Osteoblast (primary cell): ENCODE measurements around the gene OASL. TPM values are rescaled to one million over a fixed set of nuclear protein-coding genes. Genes with fewer than 3 reads are reported as not detected.

Experiments used
- DNase-seq: peaks from one replicate; pipeline ENCODE4 v3.0.0; 2011; ENCODE audit warnings: low spot score, mixed read lengths; ENCODE audit not compliant: insufficient read length; ENCODE audit errors: missing footprints
- H2AFZ ChIP-seq: 2 replicates; pipeline ENCODE4 v1.6.0; 2011; ENCODE audit warnings: mild to moderate bottlenecking, low read length
- H3K27ac ChIP-seq: 2 replicates; pipeline ENCODE4 v1.5.1; 2011; ENCODE audit warnings: mild to moderate bottlenecking, low read depth, low read length, moderate library complexity
- H3K27me3 ChIP-seq: 2 replicates; pipeline ENCODE4 v1.6.0; 2012; ENCODE audit warnings: mild to moderate bottlenecking, control low read depth, inconsistent platforms, low read length, moderate library complexity; ENCODE audit not compliant: insufficient read depth
- H3K36me3 ChIP-seq: 2 replicates; pipeline ENCODE4 v1.5.1; 2011; ENCODE audit warnings: mild to moderate bottlenecking, low read length, control low read depth, moderate library complexity; ENCODE audit not compliant: insufficient read depth
- H3K4me1 ChIP-seq: 2 replicates; pipeline ENCODE4 v1.5.1; 2011; ENCODE audit warnings: mild to moderate bottlenecking, low read length, control low read depth, moderate library complexity; ENCODE audit not compliant: insufficient read depth
- H3K4me2 ChIP-seq: 2 replicates; pipeline ENCODE4 v1.6.0; 2011; ENCODE audit warnings: mild to moderate bottlenecking, low read length; ENCODE audit not compliant: insufficient read depth
- H3K4me3 ChIP-seq: fragments of 200-600 bp; sonication (generic); 3 replicates; pipeline ENCODE4 v1.5.1; 2012; ENCODE audit warnings: mild to moderate bottlenecking, low read length, inconsistent platforms; ENCODE audit not compliant: insufficient read depth
- H3K79me2 ChIP-seq: 2 replicates; pipeline ENCODE4 v1.6.0; 2012; ENCODE audit warnings: mild to moderate bottlenecking, low read length, control low read depth, inconsistent platforms; ENCODE audit not compliant: insufficient read depth
- H3K9me3 ChIP-seq: 2 replicates; pipeline ENCODE4 v1.5.1; 2011; ENCODE audit warnings: low read depth, low read length, control low read depth
- H4K20me1 ChIP-seq: 2 replicates; pipeline ENCODE4 v1.6.0; 2012; ENCODE audit warnings: mild to moderate bottlenecking, low read length, control low read depth; ENCODE audit not compliant: insufficient read depth
- total RNA-seq: library from RNA; depleted of rRNA; stranded (reverse); fragments of >200 nt; gene quantifications from 2 replicates; pipeline ENCODE4 v1.2.3, GENCODE V29; 2012
- TF ChIP-seq, protein P1 (sequence below): IDR thresholded peaks from 2 replicates; pipeline ENCODE4 v1.5.1; 2011; ENCODE audit warnings: mild to moderate bottlenecking, low read depth, low read length, moderate library complexity; ENCODE audit errors: extremely low read depth

OASL gene
- total RNA-seq, 1 donor, result 0.72 TPM

DNA sequence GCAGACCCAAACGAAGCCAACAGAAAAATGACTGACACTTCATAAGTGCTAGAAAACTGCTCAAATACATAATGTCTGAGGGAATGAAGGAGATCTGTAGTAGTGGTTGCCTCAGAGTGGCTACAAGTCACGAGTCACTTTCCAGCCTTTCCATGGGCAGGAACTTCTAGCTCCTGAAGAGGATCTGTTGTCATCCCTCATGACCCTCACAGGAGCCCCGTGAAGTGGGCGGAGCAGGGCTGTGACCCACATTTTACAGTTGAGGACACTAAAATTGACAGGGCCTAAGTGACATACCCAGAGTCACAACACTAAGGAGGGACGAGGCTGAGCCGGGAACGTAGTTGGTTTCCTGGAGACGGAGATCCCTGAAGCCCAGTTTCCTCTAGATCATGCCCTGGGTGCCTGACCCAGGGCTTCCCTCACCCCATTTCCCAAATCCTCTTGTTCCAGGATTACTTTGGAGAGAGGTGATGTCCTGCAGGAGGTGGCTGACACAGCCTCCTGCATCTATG lies 47.8 kb upstream of the OASL start:
- no peak overlapping the region for H3K27ac ChIP-seq
- no peaks in the 10 kb centered on the region for H3K4me1 ChIP-seq
- TF ChIP-seq, protein P1, sequence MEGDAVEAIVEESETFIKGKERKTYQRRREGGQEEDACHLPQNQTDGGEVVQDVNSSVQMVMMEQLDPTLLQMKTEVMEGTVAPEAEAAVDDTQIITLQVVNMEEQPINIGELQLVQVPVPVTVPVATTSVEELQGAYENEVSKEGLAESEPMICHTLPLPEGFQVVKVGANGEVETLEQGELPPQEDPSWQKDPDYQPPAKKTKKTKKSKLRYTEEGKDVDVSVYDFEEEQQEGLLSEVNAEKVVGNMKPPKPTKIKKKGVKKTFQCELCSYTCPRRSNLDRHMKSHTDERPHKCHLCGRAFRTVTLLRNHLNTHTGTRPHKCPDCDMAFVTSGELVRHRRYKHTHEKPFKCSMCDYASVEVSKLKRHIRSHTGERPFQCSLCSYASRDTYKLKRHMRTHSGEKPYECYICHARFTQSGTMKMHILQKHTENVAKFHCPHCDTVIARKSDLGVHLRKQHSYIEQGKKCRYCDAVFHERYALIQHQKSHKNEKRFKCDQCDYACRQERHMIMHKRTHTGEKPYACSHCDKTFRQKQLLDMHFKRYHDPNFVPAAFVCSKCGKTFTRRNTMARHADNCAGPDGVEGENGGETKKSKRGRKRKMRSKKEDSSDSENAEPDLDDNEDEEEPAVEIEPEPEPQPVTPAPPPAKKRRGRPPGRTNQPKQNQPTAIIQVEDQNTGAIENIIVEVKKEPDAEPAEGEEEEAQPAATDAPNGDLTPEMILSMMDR, result no peak

DNA sequence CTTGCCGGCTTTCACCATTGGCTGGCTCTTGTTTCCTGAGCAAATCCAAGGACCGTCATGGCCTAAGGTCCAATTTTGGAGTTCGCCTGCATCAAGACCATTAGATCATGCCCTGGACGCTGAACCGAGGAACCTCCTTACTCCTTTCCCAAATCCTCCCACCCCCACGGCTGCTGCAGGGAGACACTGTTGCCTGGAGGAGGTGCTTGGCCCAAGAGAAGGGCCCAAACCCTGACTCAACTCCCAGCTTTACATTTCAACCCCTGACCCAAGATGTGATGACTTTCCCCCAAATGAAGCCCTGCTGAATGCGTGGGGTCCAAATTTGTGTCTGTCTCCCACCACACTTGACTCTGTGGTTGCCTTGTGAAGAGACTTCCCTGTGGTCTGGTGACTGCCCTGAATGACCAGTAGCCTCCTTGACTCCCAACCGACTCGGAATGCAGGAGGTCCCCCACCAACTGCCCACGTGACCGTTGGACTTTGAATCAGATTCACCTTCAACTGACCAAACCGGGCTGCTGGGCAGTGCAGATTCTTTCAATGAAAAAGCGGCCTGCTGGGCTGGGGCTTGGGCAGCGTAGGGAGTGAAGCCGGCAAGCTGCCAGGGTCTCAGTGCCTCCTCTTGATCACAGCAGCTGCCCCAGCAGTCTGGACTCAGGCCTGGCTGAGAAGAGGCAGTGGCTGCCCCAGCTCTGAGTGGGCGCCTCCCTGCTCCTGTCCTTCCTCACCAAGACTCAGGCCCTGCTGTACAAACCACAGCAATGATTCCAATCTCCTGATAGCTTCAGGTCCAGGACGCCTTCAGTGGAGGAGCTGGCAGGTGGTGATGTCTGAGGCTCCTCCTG lies 46.7 kb upstream of the OASL start:
- Histone ChIP-seq H3K27ac (no peak overlapping the region), H2AFZ (no peak overlapping the region), H3K79me2 (no peaks in the 10 kb centered on the region), H3K36me3 (no peaks in the 10 kb centered on the region), H3K27me3 (peaks cover 8% of the 10 kb centered on the region), H4K20me1 (no peaks in the 10 kb centered on the region), H3K4me3 (no peak overlapping the region), H3K9me3 (no peaks in the 10 kb centered on the region), H3K4me2 (no peak overlapping the region), H3K4me1 (no peaks in the 10 kb centered on the region)
- TF ChIP-seq, protein P1, result no peak
- no peak for DNase-seq

More for the DNA sequence above, 47.8 kb upstream of the OASL start:
- Histone ChIP-seq H3K4me3 (no peak overlapping the region), H3K79me2 (no peaks in the 10 kb centered on the region), H3K4me2 (no peak overlapping the region), H3K36me3 (no peaks in the 10 kb centered on the region), H3K27me3 (peaks cover 10% of the 10 kb centered on the region), H4K20me1 (no peaks in the 10 kb centered on the region), H2AFZ (no peak overlapping the region), H3K9me3 (no peaks in the 10 kb centered on the region)
- no peak for DNase-seq

DNA sequence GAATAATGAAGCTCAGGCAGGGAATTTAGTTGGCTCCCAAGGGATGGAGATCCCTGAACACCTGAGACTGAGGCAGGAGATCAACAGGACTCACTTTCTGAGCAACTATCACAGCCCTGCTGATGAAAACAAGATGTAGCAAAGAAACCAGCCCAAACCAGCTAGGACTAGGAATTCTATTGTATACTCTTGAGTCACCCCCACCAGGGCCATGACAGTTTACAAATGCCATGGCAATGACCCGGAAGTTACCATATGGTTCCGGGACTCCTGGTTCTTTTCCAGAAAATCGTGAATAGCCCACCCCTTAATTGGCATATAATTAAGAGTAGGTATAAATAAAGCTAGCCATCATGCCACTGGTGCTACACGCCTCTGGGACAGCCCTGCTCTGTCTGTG lies 46.0 kb upstream of the OASL start:
- Histone ChIP-seq H3K79me2 (no peaks in the 10 kb centered on the region), H3K4me1 (no peaks in the 10 kb centered on the region), H3K9me3 (no peaks in the 10 kb centered on the region), H3K27ac (no peak overlapping the region), H3K4me3 (no peak overlapping the region), H2AFZ (no peak overlapping the region), H3K4me2 (no peak overlapping the region), H4K20me1 (no peaks in the 10 kb centered on the region), H3K27me3 (peaks cover 8% of the 10 kb centered on the region), H3K36me3 (no peaks in the 10 kb centered on the region)
- TF ChIP-seq, protein P1, result no peak
- no peak for DNase-seq

DNA sequence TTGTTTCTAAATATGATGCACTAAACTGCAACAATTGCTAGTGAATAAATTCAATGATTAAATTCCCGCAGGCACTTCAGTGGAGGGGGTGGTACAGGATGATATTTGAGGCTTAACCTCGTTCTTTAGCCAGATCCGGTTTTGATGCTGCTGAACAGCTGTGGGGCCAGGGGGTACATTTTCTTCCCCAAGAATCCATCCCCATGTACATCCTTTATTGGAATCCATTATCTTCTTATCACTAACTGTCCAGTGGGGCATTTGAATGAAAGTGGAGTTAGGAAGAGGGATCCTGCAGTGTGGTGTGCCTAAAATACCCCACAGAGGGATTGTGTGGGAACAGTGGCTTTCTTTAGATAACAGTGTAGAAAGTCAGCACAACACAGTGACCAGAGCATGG lies 45.2 kb upstream of the OASL start:
- TF ChIP-seq, protein P1, result no peak
- Histone ChIP-seq H3K9me3 (no peaks in the 10 kb centered on the region), H3K4me2 (no peak overlapping the region), H4K20me1 (no peaks in the 10 kb centered on the region), H3K27ac (no peak overlapping the region), H3K4me1 (no peaks in the 10 kb centered on the region), H2AFZ (no peak overlapping the region), H3K79me2 (no peaks in the 10 kb centered on the region), H3K4me3 (no peak overlapping the region), H3K36me3 (no peaks in the 10 kb centered on the region), H3K27me3 (peaks cover 8% of the 10 kb centered on the region)
- DNase-seq, result no peak
